Keratinocyte (primary cell): ENCODE data around the gene SSX2IP. TPM values are rescaled to one million over a fixed set of nuclear protein-coding genes. Genes with fewer than 3 reads are reported as not detected.

Experiments
- DNase-seq: peaks from one replicate; pipeline ENCODE4 v3.0.0-alpha.2; 2011; ENCODE audit warnings: low read depth, missing footprints, low spot score
- FAIRE-seq: peaks from 2 replicates; lab custom pipeline; 2011; peaks lifted over from hg19 to GRCh38; lab: Jason Lieb, UNC
- H2AFZ ChIP-seq: 2 replicates; pipeline ENCODE4 v1.6.0; 2012; ENCODE audit warnings: low read length, control low read depth, inconsistent platforms; ENCODE audit not compliant: control insufficient read depth
- H3K27ac ChIP-seq: 2 replicates; pipeline ENCODE4 v1.5.1; 2011; ENCODE audit warnings: low read length; ENCODE audit not compliant: control insufficient read depth, insufficient read depth
- H3K27me3 ChIP-seq: 3 replicates; pipeline ENCODE4 v1.6.0; 2011; ENCODE audit warnings: low read length; ENCODE audit not compliant: control insufficient read depth, insufficient read depth; ENCODE audit errors: extremely low read depth
- H3K36me3 ChIP-seq, 2 experiments: 2 replicates in 1 of 2; 3 replicates in 1 of 2; pipeline ENCODE4 v1.5.1; 2011; ENCODE audit warnings: low read length in 2 of 2, mild to moderate bottlenecking in 1 of 2; ENCODE audit not compliant: control insufficient read depth in 2 of 2, insufficient read depth in 2 of 2; ENCODE audit errors: extremely low read depth in 1 of 2
- H3K4me1 ChIP-seq: 3 replicates; pipeline ENCODE4 v1.5.1; 2011; ENCODE audit warnings: low read length; ENCODE audit not compliant: control insufficient read depth, insufficient read depth; ENCODE audit errors: extremely low read depth
- H3K4me2 ChIP-seq: 3 replicates; pipeline ENCODE4 v1.6.0; 2011; ENCODE audit warnings: low read depth, low read length; ENCODE audit not compliant: control insufficient read depth, insufficient read depth; ENCODE audit errors: extremely low read depth
- H3K4me3 ChIP-seq, 3 experiments: fragments of 200-600 bp in 1 of 3; sonication (generic) in 1 of 3; 2 replicates in 2 of 3; 3 replicates in 1 of 3; pipeline ENCODE4 v1.5.1; 2011 to 2016; ENCODE audit warnings: low read length in 3 of 3, mild to moderate bottlenecking in 3 of 3, control low read depth in 2 of 3, inconsistent platforms in 1 of 3, low read depth in 1 of 3, mixed read lengths in 1 of 3, mixed run types in 1 of 3, moderate library complexity in 1 of 3; ENCODE audit not compliant: control insufficient read depth in 2 of 3, insufficient read depth in 2 of 3; ENCODE audit errors: extremely low read depth in 1 of 3
- H3K79me2 ChIP-seq: 2 replicates; pipeline ENCODE4 v1.6.0; 2012; ENCODE audit warnings: low read length; ENCODE audit not compliant: control insufficient read depth, insufficient read depth
- H3K9ac ChIP-seq: 3 replicates; pipeline ENCODE4 v1.6.0; 2011; ENCODE audit warnings: low read length; ENCODE audit not compliant: control insufficient read depth, insufficient read depth; ENCODE audit errors: extremely low read depth
- H3K9me1 ChIP-seq: 3 replicates; pipeline ENCODE4 v1.6.0; 2011; ENCODE audit warnings: low read length; ENCODE audit not compliant: control insufficient read depth, insufficient read depth; ENCODE audit errors: extremely low read depth
- H3K9me3 ChIP-seq: 2 replicates; pipeline ENCODE4 v1.5.1; 2012; ENCODE audit warnings: low read depth, low read length; ENCODE audit not compliant: control insufficient read depth
- H4K20me1 ChIP-seq: 3 replicates; pipeline ENCODE4 v1.6.0; 2011; ENCODE audit warnings: low read length; ENCODE audit not compliant: control insufficient read depth, insufficient read depth; ENCODE audit errors: extremely low read depth
- EZH2 ChIP-seq: IDR thresholded peaks from one replicate; pipeline ENCODE4 v1.6.1; 2012; ENCODE audit warnings: inconsistent platforms, mild to moderate bottlenecking, low read length, moderate library complexity
- dilution Hi-C: fragments of 300-500 bp; cut with MboI; formaldehyde crosslinking; loops from one replicate; pipeline ENCODE4 v1.7.0; 2020; ENCODE audit warnings: low sequenced_read_pairs; ENCODE audit not compliant: extremely low pct_ligation_motif_present
- polyA plus RNA-seq, 5 experiments: library from polyadenylated mRNA; depleted of rRNA in 3 of 5; stranded (reverse) in 3 of 5; stranded (forward) in 1 of 5; unstranded in 1 of 5; fragments of >200 nt; gene quantifications; 1 replicate in 1 of 5; 2 replicates in 3 of 5; 3 replicates in 1 of 5; pipeline versions ENCODE4 v1.2.1 to v1.2.3, GENCODE V29; 2011 to 2012; ENCODE audit warnings: missing spikeins in 2 of 5, low read depth in 1 of 5, low replicate concordance in 1 of 5
- TF ChIP-seq, protein P1 (sequence below), 3 experiments: IDR thresholded peaks in 1 of 3; conservative IDR thresholded peaks in 1 of 3; optimal IDR thresholded peaks in 1 of 3; 2 replicates in 2 of 3; 3 replicates in 1 of 3; pipeline versions ENCODE3 to v1.5.1; 2011; ENCODE audit warnings: low read length in 3 of 3, mild to moderate bottlenecking in 3 of 3, moderate library complexity in 2 of 3, control low read depth in 1 of 3, inconsistent platforms in 1 of 3; ENCODE audit not compliant: insufficient read depth in 2 of 3; ENCODE audit errors: extremely low read depth in 1 of 3

Gene SSX2IP
- polyA plus RNA-seq, 1 donor (not counting 4 experiments of a cell fraction or from before 2014, with no cell fraction given) = 13.0 TPM

DNA sequence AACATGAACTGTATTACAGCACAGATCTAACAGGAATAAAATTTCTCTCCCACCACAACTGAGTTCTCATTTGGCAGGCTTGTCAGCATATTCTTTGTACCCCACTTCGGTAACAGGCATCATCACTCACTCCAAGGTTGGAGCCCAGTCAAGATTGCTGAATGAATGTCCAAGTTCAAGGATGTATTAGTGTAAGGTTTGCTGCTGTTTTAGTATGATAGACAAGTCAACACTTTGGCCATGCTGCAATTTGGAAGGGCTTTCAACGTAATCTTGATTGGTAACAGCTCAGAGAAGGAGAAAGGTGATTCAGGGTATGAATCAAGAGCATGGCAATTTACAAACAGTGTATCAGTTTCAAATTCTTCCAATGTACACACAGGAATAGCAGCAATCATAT is 6.8 kb downstream of the SSX2IP start:
- no peak for DNase-seq
- no peak for TF ChIP-seq EZH2
- TF ChIP-seq, protein P1, sequence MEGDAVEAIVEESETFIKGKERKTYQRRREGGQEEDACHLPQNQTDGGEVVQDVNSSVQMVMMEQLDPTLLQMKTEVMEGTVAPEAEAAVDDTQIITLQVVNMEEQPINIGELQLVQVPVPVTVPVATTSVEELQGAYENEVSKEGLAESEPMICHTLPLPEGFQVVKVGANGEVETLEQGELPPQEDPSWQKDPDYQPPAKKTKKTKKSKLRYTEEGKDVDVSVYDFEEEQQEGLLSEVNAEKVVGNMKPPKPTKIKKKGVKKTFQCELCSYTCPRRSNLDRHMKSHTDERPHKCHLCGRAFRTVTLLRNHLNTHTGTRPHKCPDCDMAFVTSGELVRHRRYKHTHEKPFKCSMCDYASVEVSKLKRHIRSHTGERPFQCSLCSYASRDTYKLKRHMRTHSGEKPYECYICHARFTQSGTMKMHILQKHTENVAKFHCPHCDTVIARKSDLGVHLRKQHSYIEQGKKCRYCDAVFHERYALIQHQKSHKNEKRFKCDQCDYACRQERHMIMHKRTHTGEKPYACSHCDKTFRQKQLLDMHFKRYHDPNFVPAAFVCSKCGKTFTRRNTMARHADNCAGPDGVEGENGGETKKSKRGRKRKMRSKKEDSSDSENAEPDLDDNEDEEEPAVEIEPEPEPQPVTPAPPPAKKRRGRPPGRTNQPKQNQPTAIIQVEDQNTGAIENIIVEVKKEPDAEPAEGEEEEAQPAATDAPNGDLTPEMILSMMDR (optimal IDR thresholded peaks at IDR 0.05 in 1 of 3, IDR thresholded peaks at IDR 0.05 in 1 of 3, conservative IDR thresholded peaks at IDR 0.05 in 1 of 3; ENCODE audit: extremely low read depth in 1 of 3, insufficient read depth in 2 of 3, low read length in 3 of 3) = no peak
- Histone ChIP-seq H3K9me1 (no peaks in the 10 kb centered on the region), H3K4me1 (peaks cover 8% of the 10 kb centered on the region), H3K4me2 (no peak overlapping the region), H3K4me3 (no peak overlapping the region), H4K20me1 (no peaks in the 10 kb centered on the region), H3K9me3 (no peaks in the 10 kb centered on the region), H2AFZ (no peak overlapping the region), H3K27ac (no peak overlapping the region), H3K27me3 (no peaks in the 10 kb centered on the region), H3K79me2 (peaks cover 18% of the 10 kb centered on the region), H3K36me3 (no peaks in the 10 kb centered on the region), H3K9ac (no peak overlapping the region)
- no peak for FAIRE-seq
- dilution Hi-C loops = no loop called here

DNA sequence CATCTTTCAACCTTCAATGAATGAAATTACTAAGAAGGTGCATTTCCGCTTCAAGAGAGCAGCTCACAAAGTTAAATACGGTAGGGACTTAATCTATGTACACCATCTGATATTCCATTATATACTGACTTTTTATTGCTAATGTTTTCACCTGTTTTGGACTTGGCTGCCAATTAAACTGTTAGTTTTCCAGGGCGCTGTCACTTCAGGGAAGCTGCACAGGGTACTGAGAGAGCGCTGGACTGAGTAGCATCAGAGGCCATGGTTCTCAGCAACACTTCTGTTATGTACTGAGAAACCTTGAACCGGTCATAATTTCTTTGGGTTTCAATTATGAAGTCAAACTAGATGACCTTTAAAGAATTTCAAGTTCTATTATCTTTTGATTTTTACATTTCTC is 8.2 kb downstream of the SSX2IP start:
- Histone ChIP-seq H2AFZ (no peak overlapping the region), H4K20me1 (no peaks in the 10 kb centered on the region), H3K9me1 (no peaks in the 10 kb centered on the region), H3K27me3 (no peaks in the 10 kb centered on the region), H3K4me1 (no peaks in the 10 kb centered on the region), H3K79me2 (peaks cover 12% of the 10 kb centered on the region), H3K4me3 (no peak overlapping the region), H3K9me3 (no peaks in the 10 kb centered on the region), H3K9ac (no peak overlapping the region), H3K36me3 (no peaks in the 10 kb centered on the region), H3K4me2 (no peak overlapping the region), H3K27ac (no peak overlapping the region)
- dilution Hi-C loops = no loop called here
- FAIRE-seq (no peak), DNase-seq (no peak)
- TF ChIP-seq, protein P1 (optimal IDR thresholded peaks at IDR 0.05 in 1 of 3, IDR thresholded peaks at IDR 0.05 in 1 of 3, conservative IDR thresholded peaks at IDR 0.05 in 1 of 3; ENCODE audit: extremely low read depth in 1 of 3, insufficient read depth in 2 of 3, low read length in 3 of 3) = no peak
- no peak for TF ChIP-seq EZH2
